ENCODE results near the gene HOXD1.

The HOXD1 gene

DNA sequence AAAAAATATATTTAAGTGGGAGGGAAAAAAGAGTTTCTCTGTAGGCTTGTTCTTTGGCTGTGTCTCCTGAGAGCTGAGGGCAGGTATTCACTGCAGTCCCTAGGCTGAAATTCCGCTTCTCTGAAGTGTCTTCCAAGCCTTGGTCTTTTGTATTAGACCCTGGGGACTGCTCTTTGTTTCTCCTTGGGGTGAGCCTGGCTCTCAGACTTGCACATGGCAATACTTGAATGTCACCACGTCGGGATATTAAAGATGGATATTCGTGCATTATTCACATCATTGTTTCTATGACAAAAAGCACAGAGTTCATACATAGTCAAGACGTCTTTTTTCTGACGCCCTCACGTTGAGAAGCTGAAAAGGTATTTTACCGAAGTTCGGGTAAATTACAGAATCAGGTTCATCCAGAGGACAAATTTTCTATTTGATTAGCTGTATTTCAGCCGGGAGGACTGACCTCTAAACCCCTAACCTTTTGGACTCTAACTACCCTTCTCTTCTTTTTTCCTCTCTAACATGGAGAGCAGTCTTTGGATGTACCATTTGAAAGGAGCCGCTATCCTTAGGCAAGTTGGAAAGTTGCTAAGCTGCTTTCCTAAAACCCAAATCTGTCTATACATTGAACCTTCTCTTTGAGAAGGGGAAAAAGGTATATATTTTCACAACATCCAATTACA is 33.8 kb upstream of the HOXD1 start:
- DNase-seq = no peak

DNA sequence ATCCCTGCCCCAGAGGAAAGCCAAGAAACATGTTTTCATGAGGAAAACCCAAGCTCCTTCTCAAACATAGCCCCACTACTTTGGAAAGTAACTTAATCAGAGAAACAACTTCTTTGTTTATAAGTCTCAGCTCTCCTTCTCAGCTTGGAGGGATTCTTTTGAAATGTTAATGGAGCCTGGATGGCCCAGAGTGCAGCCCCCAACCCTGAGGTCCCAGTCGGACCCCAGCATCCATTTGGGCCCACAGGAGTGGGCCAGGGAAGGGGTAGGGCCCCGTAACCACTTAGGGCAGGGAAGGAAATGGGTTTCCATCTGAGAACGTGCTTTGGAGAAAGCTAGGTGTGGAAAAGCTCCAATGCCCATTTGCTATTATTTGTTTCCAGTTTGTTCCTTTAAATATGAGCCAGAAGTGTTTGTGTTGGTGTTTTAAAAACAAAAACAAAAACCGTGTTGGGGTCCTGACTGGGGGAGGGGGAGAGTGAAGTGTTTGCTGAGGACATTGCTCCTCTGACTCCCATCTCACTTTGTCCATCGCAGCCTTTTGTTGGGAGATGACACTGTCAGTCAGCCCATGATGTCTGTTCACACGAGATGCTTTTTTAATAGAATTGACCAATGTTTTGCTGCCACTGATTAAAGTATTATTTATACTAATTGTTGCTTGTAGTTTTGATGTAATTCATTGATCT is 33.0 kb upstream of the HOXD1 start:
- no peak for DNase-seq

DNA sequence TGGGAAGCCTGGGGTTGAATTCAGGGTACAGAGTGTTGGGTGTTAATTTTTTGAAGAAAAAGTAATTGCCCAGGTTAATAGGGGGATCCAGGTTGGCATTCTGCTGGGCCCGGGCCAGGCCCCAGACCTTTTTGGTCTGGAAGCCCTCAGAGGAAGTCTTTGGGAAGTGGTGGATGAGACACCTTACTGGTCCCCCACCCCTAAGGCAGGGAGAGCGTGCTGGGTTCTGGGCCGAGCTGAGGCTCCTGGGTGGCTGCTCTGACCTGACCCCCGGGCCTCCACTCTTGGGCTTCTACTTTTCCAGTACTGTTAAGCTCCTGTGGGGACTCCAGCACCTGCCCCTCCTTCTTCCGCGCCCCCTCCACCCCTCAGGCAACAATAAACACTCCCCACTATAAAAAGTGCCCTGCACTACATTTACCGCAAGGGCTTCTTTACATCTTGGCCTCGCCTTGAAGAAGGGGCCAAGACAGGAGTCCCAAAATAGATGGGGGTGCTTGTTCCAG is 32.1 kb upstream of the HOXD1 start:
- DNase-seq = no peak

DNA sequence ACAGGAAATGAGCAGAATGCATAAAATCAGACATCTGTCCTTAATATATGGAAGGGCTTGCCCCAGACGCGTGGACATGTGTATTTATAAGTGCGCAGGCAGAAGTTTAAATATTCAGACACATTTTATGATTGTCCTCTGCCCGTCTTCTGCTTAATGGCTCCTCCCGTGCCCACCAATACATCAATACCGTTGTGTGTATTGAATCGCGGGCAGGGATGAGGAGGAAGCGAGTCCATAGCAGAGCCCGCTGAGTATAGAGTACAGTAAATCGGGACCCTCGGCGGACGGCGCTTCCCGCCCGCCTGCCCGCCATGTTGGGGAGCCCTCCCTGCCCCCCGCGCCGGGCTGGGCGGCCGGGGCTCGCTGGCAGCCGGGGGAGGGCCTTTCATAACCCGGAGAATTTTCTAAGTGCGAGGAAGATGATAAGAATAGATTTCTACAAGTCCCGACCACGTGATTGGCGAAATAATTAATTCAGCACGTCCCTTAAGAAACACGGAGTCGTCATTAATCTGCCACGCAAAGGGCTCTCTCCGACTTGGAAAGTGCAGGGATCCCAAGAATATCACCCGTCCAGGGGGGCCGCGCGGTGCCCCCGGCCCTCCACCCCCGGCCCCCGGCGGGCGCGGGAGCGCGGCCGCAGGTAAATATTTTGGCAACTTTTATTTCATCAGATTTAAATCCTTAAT is 31.5 kb upstream of the HOXD1 start, which contains the start of gene HOXD3:
HOXD3 (plus strand) TSS at position 501 of the 692 bp plus-strand sequence. CDS start 11,808 bp downstream, outside the sequence.
- DNase-seq = no peak

DNA sequence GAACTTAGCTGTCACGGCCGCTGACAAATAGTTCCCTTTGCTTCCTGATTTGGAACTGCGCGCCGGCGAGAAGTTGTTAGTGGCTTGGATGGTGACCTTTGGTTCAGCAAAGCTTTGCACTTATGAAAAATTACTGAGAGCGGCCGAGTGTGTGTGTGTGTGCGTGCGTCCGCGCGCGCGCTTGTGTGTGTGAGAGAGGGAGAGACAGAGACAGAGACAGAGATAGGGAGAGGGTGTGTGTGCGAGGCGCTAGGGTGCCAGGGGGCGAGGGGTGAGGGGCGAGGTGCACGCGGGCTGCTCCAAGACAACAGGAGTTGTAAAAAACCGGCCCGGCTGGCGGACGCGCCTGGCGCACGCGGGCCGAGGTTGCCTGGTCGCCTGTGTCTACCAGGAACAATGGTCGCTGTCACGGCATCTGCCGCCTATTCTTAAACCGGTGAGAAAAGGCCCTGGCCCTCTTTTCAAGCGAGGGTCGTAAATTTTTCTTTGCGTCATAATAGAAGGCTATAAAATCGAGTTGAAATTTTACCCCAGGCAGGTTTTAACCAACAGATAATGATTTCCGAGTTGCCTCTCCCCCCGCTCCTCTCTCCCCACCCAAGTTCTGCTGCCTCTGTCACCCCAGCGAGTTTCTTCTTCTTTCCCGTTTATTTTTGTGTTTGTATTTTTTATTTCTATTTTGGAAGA is 30.8 kb upstream of the HOXD1 start:
- no peak for DNase-seq

DNA sequence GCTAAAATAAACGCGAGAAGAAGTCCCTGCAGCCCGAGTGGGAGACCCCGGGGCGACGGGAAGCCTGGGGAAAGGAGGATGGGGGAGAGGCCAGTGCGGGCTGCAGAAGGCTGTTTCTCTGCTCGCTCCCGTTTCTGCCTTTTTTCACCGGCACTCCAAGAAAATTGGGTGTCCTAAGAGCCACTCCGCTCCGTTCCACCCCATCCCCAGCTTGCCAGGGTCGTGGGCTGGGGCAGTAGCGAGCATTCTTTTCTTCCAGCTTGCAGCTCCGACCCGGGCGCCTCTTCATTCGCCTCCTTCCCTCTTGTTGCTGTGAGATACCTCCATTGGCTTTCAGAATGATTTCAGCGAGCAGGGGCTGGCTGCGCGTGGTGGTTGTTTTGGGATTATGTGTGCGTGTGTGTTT is 30.3 kb upstream of the HOXD1 start:
- no peak for DNase-seq

DNA sequence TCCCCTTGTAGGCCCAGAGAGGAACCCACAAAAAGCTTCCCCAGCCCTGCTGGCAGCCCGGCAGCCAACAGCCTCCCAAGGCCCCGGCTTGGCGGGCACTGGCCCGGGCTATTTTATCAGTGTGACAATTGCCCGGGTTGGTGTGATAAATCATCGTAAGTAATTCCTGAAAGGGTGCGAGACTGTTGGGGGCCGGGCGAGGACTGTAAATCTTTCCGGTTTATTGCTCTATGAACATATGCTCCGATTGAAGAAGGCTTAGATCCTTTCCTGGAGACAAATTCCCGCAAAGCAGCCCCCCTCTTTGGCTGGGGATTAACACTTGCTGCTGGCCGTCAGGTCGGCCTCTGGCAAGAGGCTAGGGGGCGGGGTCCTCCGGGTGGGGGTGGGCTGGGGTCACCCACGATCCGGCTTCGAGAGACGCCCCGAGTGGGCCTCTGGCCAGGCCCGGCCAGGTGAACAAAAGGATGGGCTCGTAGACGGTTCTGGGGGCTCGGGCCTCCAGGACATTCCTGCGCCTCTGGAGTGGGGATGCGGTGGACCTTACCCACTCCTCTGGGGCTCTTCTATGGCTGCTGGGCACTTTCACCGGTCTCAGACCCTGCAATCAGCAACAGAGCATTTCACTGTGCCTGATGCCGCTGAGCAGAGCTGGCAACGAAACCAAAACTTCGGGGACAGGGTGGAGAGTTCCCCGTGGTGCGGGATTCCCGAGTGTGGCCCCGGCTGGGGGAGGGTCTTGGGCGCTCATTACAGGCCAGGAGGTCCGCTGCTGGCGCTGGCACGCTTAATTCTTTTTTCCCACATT is 29.4 kb upstream of the HOXD1 start:
- DNase-seq = no peak

DNA sequence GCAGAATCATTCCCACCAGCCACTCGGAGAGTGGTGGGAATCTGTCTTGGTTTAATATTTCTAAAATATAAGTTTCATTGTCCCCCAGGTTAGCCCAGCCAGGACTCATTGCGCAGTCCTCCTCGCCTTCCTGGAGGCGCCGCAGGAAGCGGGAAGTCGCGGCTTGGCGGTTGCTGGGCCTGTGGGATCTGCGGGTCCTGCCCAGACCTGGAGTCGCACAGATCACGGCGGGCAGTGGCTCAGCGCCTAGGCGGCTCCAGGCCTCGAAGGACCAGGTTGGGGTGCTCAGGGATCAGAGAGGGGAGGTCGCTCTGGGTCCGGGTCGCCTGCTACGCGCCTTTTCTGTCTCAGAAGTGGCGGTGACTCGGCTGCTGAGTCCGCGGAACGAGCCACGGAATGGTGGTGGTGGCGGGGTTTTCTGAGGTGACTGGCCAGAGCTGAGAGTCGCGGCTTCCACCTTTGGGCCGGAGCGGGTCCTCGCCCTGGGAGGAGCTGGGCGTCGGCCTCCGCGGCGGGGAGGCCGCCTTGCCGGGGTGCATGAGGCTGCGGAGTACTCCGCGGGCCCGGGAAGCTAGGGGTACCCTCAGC is 28.7 kb upstream of the HOXD1 start:
- no peak for DNase-seq

DNA sequence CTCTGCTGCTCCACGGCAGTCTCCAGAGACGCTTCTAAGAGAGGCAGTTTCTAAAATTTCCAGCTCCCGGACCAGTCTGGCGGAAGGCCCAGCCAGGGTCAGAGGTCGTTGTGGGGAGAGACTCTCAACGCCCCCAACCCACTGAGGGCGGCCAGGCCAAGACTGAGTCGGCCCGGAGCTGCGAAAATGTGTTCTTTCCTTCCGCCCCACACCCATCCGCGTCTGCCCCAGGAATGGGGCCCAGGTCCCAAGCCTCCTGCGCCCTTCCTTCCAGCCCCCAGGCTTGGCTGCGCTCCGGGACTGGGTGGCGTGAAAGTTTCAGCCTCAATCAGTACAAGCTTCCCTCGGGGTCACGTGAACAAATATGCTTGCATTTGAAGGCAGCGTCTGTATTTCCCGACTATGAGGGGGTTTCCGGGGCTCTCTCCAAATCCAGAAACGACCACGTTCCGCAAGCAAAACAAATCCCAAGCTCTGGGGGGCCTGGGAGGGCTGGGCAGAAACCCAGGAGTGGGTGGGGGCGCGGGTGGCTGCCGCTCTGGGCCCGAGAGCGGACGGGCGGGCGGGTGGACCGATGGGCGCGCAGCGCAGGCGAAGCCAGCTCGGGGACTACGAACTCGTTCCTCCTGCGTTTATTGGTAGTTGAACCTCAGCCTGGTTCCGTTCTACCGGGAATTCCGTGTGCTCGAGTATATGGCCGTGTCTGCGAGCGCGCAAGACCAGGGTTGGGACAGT is 28.1 kb upstream of the HOXD1 start:
- DNase-seq = no peak

DNA sequence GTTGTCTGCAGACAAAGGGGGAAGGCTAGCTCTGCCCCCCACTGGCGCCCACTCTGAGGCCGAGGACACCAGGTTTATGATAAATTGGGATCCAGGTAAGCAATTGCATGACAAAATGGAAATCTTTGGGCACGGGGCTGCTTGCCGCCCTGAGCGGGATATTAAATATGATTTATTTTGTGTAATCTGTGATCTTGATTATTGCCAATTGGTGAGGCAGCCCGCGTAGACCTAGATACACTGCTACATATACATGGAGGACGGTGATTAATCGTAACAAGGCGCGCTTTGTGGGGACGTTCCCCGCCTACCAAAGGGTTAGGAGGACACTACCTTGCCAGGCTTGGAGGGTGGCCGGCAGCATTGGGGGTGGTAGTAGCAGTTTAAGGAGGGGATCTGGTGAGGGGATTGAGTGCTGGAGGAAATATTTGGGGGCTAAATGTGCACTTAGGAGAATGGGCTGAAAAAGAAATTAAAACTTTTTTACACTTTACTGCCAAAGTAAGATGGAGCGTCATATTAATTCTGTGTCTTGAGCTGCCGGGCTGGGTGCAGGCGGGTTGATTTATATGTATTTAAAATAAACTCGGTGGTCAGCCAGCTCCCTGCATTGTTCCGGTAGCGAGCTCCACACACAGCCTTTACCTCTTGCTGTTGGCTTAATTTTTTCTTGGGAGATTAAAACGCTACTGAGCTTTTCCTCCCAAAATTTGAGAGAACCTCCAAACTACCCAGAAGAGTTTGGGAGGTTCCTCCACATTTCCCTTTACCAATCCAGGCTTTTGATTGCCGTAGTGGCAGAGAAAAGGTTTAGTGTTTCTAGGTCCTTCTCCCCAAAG is 27.3 kb upstream of the HOXD1 start:
- DNase-seq = no peak

DNA sequence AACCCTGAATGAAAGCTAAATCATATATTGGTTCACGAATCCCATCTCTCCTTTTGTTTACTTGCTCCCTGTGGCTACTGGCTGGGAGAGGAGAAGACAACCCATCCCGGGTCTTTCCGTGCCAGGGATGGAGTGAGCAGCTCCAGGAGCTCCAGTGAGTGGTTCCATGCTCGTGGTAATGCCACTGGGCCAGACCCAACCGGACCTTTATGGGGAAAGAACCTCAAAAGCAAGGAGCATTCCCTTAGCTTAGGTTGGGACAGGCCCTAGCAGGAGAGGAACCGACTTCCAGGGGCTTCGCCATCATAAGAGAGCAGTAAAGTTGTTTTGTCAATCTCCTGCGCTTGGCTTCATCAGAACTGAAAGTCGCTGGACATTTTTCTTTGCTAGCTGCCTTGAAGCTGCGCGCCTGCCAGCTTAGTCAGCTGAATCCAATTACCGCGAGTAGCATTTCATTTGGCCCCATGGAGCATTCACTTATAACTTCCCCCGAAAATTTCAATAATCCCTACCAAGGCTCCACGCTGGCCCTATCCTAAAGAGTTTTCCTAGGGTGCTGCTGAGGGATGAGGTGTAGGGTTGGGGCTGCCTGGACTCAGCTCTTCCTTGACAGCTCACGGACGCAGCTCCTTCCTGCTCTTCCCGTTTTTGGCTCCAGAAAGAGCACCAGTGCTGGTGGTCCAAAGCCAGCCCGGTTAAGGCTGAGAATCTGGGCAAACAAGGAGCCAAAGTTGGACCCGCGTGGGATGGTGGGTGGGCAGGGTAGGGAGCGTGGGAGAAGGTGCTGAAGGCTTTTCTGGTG is 26.4 kb upstream of the HOXD1 start:
- DNase-seq = no peak

DNA sequence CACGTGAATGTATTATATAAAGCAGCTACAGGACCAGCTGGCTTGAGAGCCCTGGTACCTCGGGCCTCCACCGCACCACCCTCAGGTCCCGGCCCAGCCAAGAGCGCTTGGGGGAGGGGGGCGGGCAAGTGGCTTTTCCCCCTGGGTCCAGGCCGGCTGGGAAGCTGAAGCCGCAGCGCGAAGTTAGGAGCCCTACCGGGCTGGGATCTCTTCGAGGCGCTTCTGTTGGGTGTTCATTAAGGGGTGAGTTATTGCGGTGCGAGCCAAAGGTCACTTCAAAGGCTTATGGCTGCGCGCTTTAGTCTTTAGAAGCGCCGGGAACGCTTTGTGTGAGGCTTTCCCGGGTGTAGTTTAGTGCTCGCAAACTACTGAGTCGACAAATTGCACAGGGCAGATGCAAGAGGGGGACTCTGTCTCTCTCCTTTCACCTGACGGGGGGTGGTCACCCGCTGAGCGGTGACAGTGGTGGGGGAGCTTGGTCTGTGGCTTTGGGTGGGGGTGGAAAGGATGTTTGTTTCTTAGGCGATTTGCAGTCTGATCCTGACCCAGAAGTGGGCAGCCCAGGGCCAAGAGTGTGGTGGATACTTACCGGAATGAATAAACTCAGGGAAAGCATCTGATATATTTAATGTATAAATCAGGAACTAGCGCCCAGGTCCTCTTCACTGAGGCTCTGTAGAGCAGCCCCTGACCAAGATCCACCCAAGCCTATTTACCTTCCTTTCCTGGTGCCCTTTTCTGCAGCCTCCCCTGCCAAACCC is 25.4 kb upstream of the HOXD1 start:
- DNase-seq = no peak

DNA sequence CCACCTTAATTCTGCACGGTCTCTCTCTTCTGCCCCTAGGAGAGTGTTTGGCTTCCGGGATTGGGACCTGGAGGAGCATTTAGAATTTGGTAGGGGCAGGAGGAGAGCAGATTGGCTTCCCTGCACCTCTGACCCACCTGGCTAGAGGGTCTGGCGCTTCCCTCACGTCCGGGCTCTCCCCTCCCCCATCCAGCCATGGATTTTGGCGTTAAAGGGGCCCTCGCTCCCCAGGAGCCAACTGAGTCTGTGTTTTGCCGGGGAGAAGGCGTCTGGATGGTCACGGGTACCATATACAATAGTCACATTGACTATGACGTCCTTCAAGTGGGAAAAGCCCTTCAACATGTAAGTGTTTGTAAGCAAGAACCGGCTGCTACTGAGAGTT is 24.8 kb upstream of the HOXD1 start:
- no peak for DNase-seq

DNA sequence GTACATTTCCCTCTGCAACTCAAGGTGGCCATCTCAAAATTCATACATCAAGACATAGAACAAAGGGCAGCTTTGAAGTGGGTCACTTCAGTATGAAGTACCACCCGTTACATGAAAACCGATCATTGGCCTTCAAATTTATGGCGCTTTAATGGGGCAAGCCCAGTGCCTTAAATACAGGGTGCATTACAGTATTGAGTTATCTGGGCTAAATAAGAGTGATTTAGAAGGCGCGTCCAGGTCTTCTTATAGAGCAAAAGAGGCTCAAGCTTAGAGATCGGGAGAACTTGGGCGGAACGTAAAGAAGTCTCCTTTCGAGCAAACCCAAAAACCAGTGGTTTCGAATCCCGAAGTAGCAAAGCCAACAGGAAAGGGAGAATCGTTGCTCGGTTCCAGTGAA is 24.3 kb upstream of the HOXD1 start:
- no peak for DNase-seq

DNA sequence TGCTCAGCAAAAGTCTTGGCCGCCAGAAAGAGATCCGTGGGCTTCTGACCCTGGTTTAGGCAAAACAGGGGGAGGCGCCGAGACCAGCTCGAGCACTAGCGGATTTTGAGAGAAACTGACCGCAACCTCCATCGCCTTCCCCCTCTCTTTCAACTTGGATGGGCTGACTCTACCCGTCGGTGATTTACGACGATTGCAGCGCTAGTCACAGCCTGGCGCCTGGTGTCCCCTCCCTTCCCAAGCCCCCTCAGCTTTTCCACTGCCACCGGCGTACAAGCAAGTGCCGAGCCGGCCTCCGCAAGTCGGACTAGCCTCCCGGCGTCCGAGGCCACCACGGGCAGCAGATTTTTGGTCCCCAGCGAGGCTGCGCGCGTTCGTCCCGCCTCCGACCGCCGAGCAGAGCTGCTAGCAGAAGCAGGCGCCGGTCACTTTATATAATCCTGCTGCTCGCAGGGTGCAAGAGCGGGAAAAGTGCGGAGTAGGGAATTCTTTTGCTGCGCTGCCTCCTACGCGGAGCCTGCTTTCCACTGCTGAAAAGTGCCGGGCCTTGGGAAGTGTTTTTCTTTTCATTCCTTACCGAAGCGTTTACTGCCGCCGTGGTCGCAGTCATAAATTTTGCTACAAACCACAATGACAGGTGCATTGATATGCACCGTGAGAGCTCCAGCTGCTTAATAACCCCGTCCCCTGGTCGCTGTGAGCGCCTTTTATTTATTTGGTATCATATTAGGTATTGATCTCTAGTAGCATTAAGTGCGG is 23.7 kb upstream of the HOXD1 start:
- no peak for DNase-seq

DNA sequence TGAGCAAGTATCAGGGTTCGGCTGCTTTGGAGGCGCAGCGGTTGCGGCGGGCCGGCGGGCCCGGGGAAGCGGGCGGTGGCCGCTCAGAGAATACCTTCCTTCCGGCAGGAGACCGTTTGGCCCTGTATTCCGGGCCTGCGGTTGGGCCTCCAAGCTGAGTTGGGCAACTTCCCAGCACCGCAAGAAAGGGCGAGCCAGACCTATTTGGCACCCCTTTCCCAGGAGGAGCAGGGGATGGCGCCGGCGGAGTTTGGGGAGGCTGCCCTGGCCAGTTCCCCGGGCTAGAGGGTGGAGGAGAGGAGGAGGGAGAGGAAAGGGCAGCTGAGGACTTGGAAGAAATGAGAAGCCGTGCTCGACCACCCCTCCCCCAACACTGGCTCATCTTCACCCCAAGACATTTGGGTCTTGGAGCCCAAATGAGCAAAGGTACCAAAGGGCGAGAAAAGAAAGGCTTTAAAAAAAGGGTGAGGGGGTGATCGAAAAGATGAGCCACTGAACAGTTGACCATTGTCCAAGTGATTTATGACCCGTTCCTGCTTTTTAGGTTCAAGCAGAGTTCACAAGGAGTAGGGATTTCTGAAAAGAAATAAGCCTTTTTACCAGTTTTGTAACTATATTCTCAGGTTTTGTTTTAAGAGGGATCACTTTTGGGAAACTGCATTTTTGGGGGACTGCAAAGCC is 23.0 kb upstream of the HOXD1 start:
- DNase-seq = no peak

DNA sequence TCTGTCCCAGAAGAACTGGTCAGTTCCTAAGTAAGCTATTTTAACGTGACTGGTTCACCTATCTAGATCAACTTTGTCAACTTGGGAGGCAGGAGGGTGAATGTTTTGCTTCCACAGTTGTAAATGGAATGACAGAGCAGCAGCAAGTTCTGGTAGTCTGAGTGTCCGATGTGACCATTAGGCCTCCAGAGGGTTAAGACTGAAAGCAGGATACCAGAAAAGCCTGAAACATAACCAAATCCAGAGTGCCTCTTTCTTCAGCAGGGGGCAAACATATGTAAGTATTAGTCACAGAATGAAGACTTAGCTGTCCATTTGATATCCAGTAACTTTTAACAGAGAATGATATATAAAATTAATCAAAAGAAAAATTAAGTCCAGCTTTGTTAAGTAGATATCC is 22.2 kb upstream of the HOXD1 start:
- DNase-seq = no peak
